ENCODE data around the gene CAPZA1.

CAPZA1 gene

DNA sequence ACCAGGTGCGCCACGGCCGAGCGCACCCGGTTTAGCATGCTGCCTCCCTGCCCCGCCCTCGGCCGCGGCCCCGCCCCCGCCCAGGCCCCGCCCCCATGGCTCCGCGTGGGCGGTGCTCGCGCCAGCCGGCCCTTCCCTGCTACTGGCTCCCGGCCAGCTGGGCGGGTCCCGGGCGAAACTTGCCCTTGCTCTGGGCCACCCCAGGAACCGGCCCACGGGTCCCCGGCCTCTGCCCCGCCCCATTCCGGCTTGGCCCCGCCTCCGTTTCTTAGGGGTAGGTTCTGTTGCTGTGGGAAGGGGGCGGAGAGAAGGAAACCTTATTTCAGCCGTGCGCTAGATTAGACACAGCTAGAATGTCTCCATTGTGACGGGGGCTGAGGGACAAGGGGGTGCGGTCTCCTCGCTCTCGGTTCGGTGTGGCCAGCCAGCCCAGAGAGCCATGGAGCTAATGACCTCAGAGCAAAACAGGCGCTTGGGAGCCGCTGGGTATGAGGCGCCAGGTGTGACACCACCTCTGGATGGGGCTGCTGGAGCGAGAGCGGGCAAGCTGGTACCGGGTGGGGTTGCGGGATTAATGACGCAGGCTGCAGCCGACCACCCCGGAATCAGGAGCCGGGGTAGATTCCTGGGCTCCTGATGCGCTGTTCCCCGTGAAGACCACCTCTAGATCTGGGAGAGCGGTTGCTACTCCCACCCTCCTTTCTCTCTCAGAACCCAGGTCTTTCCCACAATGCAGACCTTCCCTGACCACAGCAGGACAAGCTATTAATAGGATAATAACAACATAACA lies 95.8 kb downstream of the CAPZA1 start, which contains the start of gene PPM1J (continued):
- TF ChIP-seq, protein P1, sequence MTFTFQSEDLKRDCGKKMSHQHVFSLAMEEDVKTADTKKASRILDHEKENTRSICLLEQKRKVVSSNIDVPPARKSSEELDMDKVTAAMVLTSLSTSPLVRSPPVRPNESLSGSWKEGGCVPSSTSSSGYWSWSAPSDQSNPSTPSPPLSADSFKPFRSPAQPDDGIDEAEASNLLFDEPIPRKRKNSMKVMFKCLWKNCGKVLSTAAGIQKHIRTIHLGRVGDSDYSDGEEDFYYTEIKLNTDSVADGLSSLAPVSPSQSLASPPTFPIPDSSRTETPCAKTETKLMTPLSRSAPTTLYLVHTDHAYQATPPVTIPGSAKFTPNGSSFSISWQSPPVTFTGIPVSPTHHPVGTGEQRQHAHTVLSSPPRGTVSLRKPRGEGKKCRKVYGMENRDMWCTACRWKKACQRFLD (tag by site-specific recombination; IDR thresholded peaks at IDR 0.05), result no peak

DNA sequence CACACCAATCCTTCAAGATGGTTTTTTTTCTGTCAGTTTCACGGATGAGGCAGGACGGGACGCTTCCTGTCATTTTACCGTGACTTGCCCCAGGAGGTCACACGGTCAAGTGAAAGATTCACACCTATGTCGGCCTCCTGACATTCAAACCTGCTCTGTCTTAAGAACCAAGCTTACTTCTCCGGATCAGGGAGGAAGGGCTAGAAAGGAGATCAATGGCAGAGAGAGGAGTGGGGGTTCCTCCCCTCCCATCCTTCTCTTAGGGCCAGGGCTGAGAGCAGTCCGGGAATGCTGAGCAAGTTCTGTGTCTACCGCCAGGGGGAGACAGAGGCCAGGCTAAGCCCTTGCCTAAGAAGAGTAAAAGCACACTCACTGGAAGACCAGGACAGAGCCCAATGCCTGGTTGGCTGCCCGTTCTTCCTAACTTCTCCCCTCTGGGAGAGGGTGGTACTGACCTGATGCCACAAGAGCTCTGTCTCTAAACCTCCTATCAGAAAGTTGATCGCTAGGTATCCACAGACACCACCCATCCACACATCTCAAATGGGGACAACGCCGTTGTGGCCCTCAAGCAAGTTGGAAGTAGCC lies 96.6 kb downstream of the CAPZA1 start:
- ChIA-PET CTCF (interaction anchor here (0.5 to 9.1 kb wide), 74 partner anchors 8 to 1054 kb away, joined by 3 to 417 read pairs (median 4); partner anchors contain the start of genes CTTNBP2NL, LRIG2 and SLC16A1), POLR2A (interaction anchor here (1.3 to 2.0 kb wide), 4 partner anchors 11 to 326 kb away, joined by 4 to 17 read pairs (median 8); partner anchors contain the start of gene MOV10)
- Histone ChIP-seq H3K4me3 (ENCODE audit: low read depth, low read length) (peak overlapping the region; percentile 57), H3K36me3 (ENCODE audit: control insufficient read depth in 2 of 2, insufficient read depth in 1 of 2, low read length in 2 of 2) (no peaks in the 10 kb centered on the region), H3K4me1 (ENCODE audit: control insufficient read depth, insufficient read depth, low read length) (no peaks in the 10 kb centered on the region), H3K27ac (ENCODE audit: extremely low read depth, low read depth, low read length) (no peak overlapping the region), H3K9me3 (ENCODE audit: control insufficient read depth, insufficient read depth, low read depth, low read length) (no peaks in the 10 kb centered on the region)
- TF ChIP-seq ZNF654 (tag by site-specific recombination; IDR thresholded peaks at IDR 0.05; ENCODE audit: low read depth), result peak; percentile 89
- TF ChIP-seq, protein P2, sequence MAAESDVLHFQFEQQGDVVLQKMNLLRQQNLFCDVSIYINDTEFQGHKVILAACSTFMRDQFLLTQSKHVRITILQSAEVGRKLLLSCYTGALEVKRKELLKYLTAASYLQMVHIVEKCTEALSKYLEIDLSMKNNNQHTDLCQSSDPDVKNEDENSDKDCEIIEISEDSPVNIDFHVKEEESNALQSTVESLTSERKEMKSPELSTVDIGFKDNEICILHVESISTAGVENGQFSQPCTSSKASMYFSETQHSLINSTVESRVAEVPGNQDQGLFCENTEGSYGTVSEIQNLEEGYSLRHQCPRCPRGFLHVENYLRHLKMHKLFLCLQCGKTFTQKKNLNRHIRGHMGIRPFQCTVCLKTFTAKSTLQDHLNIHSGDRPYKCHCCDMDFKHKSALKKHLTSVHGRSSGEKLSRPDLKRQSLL (tag by site-specific recombination; IDR thresholded peaks at IDR 0.05), result no peak
- TF ChIP-seq TRIM28 (IDR thresholded peaks at IDR 0.05; ENCODE audit: borderline replicate concordance, low read length), result peak; percentile 43; the same call in 1 of the 2 replicates
- no peak for TF ChIP-seq BCL11A (tag by site-specific recombination; IDR thresholded peaks at IDR 0.05; ENCODE audit: low read depth)
- TF ChIP-seq ZNF366 (tag by site-specific recombination; conservative IDR thresholded peaks at IDR 0.05), result peak; percentile 75
- TF ChIP-seq ZNF391 (tag by site-specific recombination; IDR thresholded peaks at IDR 0.05; ENCODE audit: borderline replicate concordance, low read depth), result peak; percentile 43; the same call in 1 of the 2 replicates
- TF ChIP-seq ZBTB8A (tag by site-specific recombination; IDR thresholded peaks at IDR 0.05), result 0 out of 2 replicates have a peak, but pooled peaks have one; percentile 24
- no peak for TF ChIP-seq ZNF707 (tag by site-specific recombination; IDR thresholded peaks at IDR 0.05)
- peak; percentile 87 for TF ChIP-seq ZNF660 (tag by site-specific recombination; IDR thresholded peaks at IDR 0.05)
- TF ChIP-seq ZSCAN30 (tag by site-specific recombination; IDR thresholded peaks at IDR 0.05), result peak; percentile 61; the same call in 1 of the 2 replicates
- no peak for TF ChIP-seq GLIS2 (tag by site-specific recombination; IDR thresholded peaks at IDR 0.05)
- TF ChIP-seq ZNF521 (tag by site-specific recombination; IDR thresholded peaks at IDR 0.05), result no peak
- peak; percentile 24; the same call in 1 of the 2 replicates for TF ChIP-seq SP7 (tag by site-specific recombination; IDR thresholded peaks at IDR 0.05)
- TF ChIP-seq, protein P3, sequence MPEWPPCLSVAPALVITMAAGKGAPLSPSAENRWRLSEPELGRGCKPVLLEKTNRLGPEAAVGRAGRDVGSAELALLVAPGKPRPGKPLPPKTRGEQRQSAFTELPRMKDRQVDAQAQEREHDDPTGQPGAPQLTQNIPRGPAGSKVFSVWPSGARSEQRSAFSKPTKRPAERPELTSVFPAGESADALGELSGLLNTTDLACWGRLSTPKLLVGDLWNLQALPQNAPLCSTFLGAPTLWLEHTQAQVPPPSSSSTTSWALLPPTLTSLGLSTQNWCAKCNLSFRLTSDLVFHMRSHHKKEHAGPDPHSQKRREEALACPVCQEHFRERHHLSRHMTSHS (tag by site-specific recombination; IDR thresholded peaks at IDR 0.05), result no peak
- TF ChIP-seq, protein P4, sequence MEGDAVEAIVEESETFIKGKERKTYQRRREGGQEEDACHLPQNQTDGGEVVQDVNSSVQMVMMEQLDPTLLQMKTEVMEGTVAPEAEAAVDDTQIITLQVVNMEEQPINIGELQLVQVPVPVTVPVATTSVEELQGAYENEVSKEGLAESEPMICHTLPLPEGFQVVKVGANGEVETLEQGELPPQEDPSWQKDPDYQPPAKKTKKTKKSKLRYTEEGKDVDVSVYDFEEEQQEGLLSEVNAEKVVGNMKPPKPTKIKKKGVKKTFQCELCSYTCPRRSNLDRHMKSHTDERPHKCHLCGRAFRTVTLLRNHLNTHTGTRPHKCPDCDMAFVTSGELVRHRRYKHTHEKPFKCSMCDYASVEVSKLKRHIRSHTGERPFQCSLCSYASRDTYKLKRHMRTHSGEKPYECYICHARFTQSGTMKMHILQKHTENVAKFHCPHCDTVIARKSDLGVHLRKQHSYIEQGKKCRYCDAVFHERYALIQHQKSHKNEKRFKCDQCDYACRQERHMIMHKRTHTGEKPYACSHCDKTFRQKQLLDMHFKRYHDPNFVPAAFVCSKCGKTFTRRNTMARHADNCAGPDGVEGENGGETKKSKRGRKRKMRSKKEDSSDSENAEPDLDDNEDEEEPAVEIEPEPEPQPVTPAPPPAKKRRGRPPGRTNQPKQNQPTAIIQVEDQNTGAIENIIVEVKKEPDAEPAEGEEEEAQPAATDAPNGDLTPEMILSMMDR (tag by site-specific recombination; IDR thresholded peaks at IDR 0.05), result peak; percentile 94
- 0 out of 2 replicates have a peak, but pooled peaks have one; percentile 54 for TF ChIP-seq IKZF3 (tag by site-specific recombination; IDR thresholded peaks at IDR 0.05)
- TF ChIP-seq ZNF549 (tag by site-specific recombination; IDR thresholded peaks at IDR 0.05), result no peak
- TF ChIP-seq ZNF2 (tag by site-specific recombination; IDR thresholded peaks at IDR 0.05), result peak; percentile 49; the same call in 1 of the 2 replicates
- TF ChIP-seq KLF10 (tag by site-specific recombination; IDR thresholded peaks at IDR 0.05), result peak; percentile 18; the same call in 1 of the 2 replicates
- TF ChIP-seq, protein P5, sequence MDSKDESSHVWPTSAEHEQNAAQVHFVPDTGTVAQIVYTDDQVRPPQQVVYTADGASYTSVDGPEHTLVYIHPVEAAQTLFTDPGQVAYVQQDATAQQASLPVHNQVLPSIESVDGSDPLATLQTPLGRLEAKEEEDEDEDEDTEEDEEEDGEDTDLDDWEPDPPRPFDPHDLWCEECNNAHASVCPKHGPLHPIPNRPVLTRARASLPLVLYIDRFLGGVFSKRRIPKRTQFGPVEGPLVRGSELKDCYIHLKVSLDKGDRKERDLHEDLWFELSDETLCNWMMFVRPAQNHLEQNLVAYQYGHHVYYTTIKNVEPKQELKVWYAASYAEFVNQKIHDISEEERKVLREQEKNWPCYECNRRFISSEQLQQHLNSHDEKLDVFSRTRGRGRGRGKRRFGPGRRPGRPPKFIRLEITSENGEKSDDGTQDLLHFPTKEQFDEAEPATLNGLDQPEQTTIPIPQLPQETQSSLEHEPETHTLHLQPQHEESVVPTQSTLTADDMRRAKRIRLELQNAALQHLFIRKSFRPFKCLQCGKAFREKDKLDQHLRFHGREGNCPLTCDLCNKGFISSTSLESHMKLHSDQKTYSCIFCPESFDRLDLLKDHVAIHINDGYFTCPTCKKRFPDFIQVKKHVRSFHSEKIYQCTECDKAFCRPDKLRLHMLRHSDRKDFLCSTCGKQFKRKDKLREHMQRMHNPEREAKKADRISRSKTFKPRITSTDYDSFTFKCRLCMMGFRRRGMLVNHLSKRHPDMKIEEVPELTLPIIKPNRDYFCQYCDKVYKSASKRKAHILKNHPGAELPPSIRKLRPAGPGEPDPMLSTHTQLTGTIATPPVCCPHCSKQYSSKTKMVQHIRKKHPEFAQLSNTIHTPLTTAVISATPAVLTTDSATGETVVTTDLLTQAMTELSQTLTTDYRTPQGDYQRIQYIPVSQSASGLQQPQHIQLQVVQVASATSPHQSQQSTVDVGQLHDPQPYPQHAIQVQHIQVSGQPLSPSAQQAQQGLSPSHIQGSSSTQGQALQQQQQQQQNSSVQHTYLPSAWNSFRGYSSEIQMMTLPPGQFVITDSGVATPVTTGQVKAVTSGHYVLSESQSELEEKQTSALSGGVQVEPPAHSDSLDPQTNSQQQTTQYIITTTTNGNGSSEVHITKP (tag by site-specific recombination; IDR thresholded peaks at IDR 0.05), result peak; percentile 83
- TF ChIP-seq ZNF658 (tag by site-specific recombination; IDR thresholded peaks at IDR 0.05), result no peak
- TF ChIP-seq ZNF239 (tag by site-specific recombination; IDR thresholded peaks at IDR 0.05), result no peak
- TF ChIP-seq ZBTB17 (tag by site-specific recombination; IDR thresholded peaks at IDR 0.05), result peak; percentile 60; the same call in 1 of the 2 replicates
- TF ChIP-seq KLF9 (tag by site-specific recombination; IDR thresholded peaks at IDR 0.05; ENCODE audit: low read depth), result no peak

Measured in HEK293 (cell line).